LNCAP (cell line): ENCODE measurements around the gene WIPF3.

Source experiments
- TF ChIP-seq, protein P1 (sequence below): fragments of 450-650 bp; IDR thresholded peaks from 2 replicates; pipeline ENCODE4 v1.5.1; 2017; ENCODE audit warnings: mild to moderate bottlenecking

WIPF3 gene

GRCh38 chr7:29921404-29922010 lies 115.2 kb downstream of the WIPF3 start:
- TF ChIP-seq, protein P1, sequence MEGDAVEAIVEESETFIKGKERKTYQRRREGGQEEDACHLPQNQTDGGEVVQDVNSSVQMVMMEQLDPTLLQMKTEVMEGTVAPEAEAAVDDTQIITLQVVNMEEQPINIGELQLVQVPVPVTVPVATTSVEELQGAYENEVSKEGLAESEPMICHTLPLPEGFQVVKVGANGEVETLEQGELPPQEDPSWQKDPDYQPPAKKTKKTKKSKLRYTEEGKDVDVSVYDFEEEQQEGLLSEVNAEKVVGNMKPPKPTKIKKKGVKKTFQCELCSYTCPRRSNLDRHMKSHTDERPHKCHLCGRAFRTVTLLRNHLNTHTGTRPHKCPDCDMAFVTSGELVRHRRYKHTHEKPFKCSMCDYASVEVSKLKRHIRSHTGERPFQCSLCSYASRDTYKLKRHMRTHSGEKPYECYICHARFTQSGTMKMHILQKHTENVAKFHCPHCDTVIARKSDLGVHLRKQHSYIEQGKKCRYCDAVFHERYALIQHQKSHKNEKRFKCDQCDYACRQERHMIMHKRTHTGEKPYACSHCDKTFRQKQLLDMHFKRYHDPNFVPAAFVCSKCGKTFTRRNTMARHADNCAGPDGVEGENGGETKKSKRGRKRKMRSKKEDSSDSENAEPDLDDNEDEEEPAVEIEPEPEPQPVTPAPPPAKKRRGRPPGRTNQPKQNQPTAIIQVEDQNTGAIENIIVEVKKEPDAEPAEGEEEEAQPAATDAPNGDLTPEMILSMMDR = peak; percentile 93

DNA sequence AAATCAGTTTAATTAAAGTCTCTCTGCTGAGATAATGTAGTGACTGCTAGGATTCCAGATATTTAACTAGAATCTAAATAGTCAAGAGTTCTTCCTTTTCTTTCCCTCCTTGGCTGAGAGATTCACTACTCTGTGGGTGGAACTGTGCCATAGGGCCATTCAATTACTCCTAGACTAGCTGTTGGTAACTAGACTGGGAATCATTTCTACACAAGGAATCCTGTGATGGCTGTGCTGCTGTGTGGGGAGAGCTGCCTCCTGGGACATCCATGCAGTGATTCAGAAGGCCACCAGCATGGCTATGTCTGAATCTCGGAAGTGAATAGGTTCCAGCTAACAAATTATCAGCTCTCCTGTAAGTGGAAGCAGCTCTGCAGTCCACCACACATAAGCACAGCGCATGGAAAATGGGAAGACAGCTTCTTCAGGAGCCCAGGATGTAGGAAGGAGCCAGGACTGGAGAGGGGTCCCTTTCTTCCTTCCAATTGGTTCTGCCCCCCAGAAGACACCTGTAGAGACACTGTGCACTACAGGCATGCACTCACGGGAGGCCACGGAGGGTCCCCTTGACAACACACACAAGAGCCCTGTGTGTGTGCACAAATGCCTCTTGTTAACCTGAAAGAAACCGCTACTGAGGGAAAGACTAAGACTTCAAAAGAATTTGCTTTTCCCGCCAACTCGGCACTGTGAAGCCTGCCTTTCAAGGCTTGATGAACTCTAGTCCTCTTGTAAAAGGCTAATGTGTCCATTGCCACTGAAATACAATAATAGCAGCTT lies 116.8 kb downstream of the WIPF3 start:
- TF ChIP-seq, protein P1 = no peak

DNA sequence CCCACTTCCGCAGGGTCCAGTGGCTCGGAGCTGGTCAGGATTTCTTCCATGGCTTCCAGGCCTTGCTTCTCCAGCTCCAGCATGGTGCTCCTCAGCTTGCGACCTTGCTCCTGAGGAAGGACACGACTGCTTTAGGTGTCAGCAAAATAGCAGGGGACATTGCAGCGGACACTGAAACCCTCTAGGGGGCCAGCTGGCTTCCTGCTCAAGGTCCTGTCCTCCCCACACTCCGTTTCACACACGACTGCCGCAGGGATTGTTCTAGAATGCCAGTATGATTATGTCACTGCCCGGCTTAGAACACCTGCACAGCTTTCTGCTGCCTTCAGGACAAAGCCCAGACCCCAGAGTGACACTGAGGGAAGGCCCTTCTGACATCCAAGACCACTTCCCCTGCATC lies 117.7 kb downstream of the WIPF3 start:
- TF ChIP-seq, protein P1 = no peak

GRCh38 chr7:29924684-29925083 lies 118.4 kb downstream of the WIPF3 start:
- TF ChIP-seq, protein P1 = no peak

DNA sequence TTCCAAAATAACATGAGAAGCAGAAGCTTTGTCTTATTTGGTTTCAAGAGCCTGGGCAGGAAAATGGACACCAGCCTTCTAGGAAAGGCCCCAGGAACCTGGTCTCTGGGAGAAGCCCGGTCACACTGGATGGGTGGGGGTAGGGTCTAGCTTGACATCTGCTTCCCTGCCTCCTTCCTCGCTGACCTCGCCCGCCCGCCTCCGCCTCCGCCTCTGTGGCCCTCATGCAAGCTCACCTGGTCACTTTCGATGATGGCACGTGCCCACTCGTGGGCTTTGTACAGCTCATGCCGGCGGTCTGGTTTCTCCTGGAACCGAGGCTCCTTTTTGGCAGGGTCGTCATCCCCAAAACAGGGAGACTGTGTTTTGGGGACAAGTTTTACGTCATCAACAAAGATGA lies 119.9 kb downstream of the WIPF3 start:
- TF ChIP-seq, protein P1 = no peak

- TF ChIP-seq, protein P1 = no peak
These were observed 120.4 kb downstream of the WIPF3 start for GRCh38 chr7:29926741-29927140.

DNA sequence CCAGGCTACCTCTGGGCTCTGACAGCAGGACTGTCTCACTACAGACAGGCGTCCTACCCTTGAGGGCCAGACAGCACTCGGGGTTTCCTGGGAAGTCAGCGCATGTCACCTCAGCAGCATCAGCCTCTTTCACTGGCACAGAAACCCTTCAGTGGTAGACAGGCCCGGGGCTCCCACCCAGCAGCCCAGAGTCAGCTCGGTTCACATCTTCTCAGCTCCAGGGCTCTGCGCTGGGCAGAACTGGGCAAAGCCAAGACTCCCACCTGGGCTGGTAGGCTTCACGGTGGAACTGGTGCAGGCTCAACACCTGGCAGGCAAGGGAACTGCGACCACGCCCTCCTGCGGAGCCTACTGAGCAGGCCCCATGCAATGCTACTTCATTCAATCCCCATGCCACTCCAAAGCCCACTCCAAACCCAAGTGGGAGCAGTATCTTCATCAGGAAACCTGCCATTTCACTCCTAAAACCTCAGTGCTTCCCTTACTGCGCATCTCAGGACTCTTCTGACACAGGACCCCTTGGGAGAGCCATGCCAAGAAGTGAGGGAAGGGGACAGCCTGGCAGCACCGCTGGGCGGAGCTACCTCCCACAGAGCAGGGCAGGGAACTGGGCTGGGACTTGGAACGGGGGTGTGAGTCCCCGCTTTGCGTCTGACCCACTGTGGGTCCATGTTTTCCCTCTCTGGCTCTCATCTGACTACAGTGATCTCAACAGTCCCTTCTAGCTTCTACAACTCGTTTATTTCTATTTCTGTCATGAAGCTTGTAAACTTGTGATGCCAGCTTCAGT lies 122.9 kb downstream of the WIPF3 start:
- TF ChIP-seq, protein P1 = no peak
